Type B pancreatic cell (in vitro differentiated cells): Measurements from ENCODE around the gene COL5A1. TPM values are rescaled to one million over a fixed set of nuclear protein-coding genes. Genes with fewer than 3 reads are reported as not detected.

Experiments
- DNase-seq: peaks from one replicate; pipeline ENCODE4 v3.0.0; 2021; ENCODE audit warnings: mixed read lengths; ENCODE audit not compliant: unreplicated experiment; ENCODE audit errors: extremely low spot score
- H3K27ac Mint-ChIP-seq: 2 replicates; pipeline ENCODE4 v1.8.0; 2021; ENCODE audit warnings: mild to moderate bottlenecking, mixed read lengths
- H3K27me3 Mint-ChIP-seq: 2 replicates; pipeline ENCODE4 v1.8.0; 2021; ENCODE audit warnings: mixed read lengths
- H3K36me3 Mint-ChIP-seq: 2 replicates; pipeline ENCODE4 v1.8.0; 2021; ENCODE audit warnings: mixed read lengths
- H3K4me1 Mint-ChIP-seq: one replicate; pipeline ENCODE4 v1.8.0; 2021; ENCODE audit warnings: mixed read lengths; ENCODE audit not compliant: unreplicated experiment
- H3K4me3 Mint-ChIP-seq: 2 replicates; pipeline ENCODE4 v1.8.0; 2021; ENCODE audit warnings: mild to moderate bottlenecking, mixed read lengths
- H3K9me3 Mint-ChIP-seq: 2 replicates; pipeline ENCODE4 v1.8.0; 2021; ENCODE audit warnings: mixed read lengths
- total RNA-seq: library from RNA; stranded (reverse); gene quantifications from 2 replicates; pipeline ENCODE4 v1.2.1, GENCODE V29; 2021; ENCODE audit warnings: low replicate concordance
- TF ChIP-seq, protein P1 (sequence below): fragments of 200-600 bp; sonication (generic); conservative IDR thresholded peaks from 2 replicates; pipeline ENCODE4 v1.5.0; 2021; ENCODE audit warnings: antibody characterized with exemption, mild to moderate bottlenecking

The COL5A1 gene
- total RNA-seq, 1 donor from 2014 or later: 112 TPM

DNA sequence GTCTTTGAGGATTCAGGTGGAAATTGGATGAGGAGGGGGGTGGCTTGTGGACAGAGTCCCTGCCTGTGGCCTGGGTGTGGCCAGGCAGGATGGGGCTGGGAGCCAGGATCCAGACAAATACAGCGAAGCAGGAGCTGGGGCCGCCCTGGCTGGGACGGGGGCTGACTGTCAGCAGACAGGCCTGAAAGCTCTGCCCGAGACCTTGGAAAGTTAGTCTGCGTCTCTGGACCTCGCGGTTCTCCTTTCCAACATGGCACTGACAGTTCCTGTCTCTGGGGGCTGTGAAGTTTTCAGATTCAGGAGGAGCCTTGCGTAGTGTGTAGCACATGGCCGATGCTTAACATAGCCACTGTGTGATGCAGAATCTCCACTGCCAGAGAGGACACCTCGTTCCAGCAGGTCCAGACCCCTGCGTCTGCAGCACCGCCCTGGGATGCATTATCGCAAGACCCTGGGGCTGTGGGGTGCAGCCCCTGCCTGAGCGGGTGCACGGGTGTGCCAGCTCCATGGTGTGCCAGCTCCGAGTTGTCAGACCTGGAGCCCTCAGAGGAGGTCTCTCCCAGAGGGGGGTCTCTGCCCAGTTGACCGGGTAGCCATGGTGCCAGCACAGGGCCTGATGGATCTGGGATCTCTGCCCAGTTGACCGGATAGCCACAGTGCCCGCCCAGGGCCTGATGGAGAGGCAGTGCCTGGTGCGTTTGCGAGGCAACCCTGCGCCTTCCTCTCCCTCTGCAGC, 89.3 kb downstream of the COL5A1 start:
- TF ChIP-seq, protein P1, sequence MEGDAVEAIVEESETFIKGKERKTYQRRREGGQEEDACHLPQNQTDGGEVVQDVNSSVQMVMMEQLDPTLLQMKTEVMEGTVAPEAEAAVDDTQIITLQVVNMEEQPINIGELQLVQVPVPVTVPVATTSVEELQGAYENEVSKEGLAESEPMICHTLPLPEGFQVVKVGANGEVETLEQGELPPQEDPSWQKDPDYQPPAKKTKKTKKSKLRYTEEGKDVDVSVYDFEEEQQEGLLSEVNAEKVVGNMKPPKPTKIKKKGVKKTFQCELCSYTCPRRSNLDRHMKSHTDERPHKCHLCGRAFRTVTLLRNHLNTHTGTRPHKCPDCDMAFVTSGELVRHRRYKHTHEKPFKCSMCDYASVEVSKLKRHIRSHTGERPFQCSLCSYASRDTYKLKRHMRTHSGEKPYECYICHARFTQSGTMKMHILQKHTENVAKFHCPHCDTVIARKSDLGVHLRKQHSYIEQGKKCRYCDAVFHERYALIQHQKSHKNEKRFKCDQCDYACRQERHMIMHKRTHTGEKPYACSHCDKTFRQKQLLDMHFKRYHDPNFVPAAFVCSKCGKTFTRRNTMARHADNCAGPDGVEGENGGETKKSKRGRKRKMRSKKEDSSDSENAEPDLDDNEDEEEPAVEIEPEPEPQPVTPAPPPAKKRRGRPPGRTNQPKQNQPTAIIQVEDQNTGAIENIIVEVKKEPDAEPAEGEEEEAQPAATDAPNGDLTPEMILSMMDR: no peak
- no peak overlapping the region for H3K4me3 Mint-ChIP-seq
- H3K9me3 Mint-ChIP-seq: no peaks in the 10 kb centered on the region
- no peaks in the 10 kb centered on the region for H3K27me3 Mint-ChIP-seq
- peaks cover 4% of the 10 kb centered on the region for H3K36me3 Mint-ChIP-seq
- H3K4me1 Mint-ChIP-seq: peaks cover 7% of the 10 kb centered on the region
- no peak overlapping the region for H3K27ac Mint-ChIP-seq
- DNase-seq: no peak

DNA sequence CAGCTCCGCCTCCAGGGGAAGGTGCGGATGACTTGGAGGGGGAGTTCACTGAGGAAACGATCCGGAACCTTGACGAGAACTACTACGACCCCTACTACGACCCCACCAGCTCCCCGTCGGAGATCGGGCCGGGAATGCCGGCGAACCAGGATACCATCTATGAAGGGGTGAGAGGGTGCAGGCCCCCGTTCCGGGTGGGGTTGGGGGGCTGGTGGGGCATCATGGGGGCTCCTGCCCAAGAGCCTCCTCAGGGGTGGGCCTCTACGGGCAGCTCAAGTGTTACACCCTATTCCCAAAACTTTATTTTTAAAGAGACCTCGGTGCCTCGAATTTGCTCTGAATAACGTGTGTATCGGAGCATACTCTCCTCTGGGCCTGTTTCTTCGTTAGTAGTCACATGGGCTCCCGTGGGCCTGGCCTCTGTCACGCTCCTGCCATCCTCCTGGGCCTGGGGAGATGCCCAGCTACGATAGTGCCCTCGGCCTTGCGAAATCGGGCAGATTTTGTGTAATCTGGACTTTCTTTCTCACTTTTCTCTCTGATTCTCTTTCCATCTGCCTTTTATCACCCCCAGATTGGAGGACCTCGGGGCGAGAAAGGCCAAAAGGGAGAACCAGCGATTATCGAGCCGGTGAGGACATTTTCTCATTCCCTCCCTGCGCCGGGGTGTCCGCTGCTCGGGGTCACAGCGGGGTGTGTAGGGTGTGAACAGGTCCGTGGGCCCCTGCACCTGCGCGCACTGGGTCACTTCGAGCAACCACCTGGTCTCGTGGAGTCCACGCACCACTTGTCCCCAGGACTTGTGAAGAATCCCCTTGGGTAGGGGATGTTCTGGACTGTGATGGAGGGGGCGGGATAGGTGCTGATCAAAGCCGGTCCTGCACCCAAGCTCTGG, 90.1 kb downstream of the COL5A1 start:
- H3K9me3 Mint-ChIP-seq: no peaks in the 10 kb centered on the region
- H3K4me1 Mint-ChIP-seq: peaks cover 7% of the 10 kb centered on the region
- peaks cover 4% of the 10 kb centered on the region for H3K36me3 Mint-ChIP-seq
- H3K27ac Mint-ChIP-seq: no peak overlapping the region
- no peak overlapping the region for H3K4me3 Mint-ChIP-seq
- DNase-seq: no peak
- TF ChIP-seq, protein P1: no peak
- no peaks in the 10 kb centered on the region for H3K27me3 Mint-ChIP-seq

DNA sequence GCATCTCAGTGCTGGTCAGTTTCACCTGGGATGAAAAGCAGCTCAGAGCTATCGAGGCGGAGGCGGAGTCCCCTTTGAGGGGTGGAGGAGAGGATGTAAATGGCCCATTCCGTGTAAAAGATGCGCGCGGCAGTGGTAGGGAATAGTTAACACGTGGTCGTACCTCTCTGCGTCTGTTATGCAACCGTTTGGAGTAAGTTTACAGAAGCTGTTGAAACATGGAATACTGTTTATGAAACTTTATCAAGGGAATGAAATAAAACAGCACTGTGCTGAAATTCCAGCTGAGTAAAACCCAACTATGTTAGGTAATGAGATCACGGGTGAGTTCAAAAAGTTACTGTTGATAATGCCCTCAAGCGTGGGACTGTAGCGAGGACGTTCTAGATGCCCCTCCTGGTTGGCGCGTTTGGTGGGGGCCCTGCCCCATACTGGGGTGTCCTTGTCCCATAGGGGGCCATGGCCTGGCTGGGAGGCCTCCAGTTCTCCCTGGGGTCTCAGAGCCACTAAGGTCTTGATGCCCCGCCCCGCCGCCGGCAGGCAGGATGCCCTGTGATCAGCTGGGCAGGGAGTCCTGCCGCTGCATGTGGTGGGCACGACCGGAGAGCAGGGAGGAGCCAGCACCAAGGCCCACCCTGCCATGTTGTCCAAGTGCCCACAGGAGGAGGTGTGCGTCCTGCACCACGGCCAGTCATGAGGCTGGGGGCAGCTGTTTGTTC, 90.9 kb downstream of the COL5A1 start:
- H3K27ac Mint-ChIP-seq: no peak overlapping the region
- no peak overlapping the region for H3K4me3 Mint-ChIP-seq
- H3K4me1 Mint-ChIP-seq: peaks cover 7% of the 10 kb centered on the region
- H3K36me3 Mint-ChIP-seq: peaks cover 4% of the 10 kb centered on the region
- no peaks in the 10 kb centered on the region for H3K9me3 Mint-ChIP-seq
- TF ChIP-seq, protein P1: no peak
- no peak for DNase-seq
- H3K27me3 Mint-ChIP-seq: no peaks in the 10 kb centered on the region

DNA sequence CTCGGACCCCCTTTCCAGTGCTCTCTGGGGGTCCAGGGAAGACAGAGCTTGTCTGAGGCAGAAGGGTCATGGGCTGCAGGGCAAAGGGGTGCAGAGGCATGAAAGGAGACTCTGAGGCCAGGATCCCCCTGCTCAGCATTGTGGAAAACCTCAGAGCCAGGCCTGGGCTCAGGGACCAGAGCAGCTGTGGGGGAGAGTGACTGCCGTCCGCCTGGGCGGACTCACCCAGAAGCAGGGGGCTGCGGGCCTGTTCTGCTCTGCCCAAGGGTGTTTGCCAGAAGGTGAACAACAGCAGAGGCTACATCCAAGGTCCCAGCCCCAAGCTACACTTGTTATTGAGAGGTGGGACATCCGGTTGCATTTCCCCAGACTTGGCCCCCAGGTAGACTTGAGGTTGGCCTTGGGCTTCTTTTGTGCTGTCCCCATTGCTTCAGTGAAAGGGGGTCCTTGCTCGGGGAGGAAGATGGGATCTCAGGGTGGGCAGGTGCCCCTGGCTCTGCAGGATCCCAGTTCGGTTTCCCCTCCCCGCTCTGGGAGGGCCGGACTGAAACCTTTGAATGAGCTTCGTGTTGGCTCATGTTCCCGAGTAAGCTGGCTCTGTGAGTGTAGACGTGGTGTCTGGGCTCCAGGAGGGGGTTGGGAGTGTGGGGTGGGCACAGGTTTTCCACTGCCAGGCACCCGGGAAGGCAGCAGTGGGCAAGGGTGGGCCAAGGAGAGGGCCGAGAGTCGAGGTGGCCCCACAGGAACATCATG, 92.1 kb downstream of the COL5A1 start:
- no peak for DNase-seq
- no peaks in the 10 kb centered on the region for H3K27me3 Mint-ChIP-seq
- H3K36me3 Mint-ChIP-seq: peaks cover 4% of the 10 kb centered on the region
- TF ChIP-seq, protein P1: no peak
- no peak overlapping the region for H3K4me3 Mint-ChIP-seq
- peaks cover 7% of the 10 kb centered on the region for H3K4me1 Mint-ChIP-seq
- no peak overlapping the region for H3K27ac Mint-ChIP-seq
- H3K9me3 Mint-ChIP-seq: no peaks in the 10 kb centered on the region

DNA sequence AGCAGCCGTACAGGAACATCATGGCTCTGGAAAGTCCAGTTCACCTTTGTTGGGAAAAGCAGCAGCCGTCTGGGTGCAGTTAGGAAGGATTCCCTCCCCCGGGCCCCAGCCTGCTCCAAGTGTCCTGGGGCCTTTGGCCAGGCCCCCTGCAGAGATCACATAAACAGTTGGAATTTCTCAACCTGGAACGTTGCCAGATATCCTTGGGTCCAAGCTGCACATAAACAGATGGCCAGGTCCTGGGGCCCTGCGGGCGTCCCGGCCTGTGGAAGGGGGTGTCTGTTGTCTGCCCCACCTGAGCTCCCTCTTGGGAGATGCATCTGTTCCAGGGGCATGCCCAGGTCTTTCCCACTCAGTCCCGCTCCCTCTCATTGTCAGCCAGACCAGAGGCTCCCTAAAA, 92.7 kb downstream of the COL5A1 start:
- TF ChIP-seq, protein P1: no peak
- no peak overlapping the region for H3K4me3 Mint-ChIP-seq
- H3K27ac Mint-ChIP-seq: no peak overlapping the region
- H3K27me3 Mint-ChIP-seq: peaks cover 3% of the 10 kb centered on the region
- peaks cover 4% of the 10 kb centered on the region for H3K36me3 Mint-ChIP-seq
- no peak for DNase-seq
- H3K4me1 Mint-ChIP-seq: peaks cover 10% of the 10 kb centered on the region
- H3K9me3 Mint-ChIP-seq: no peaks in the 10 kb centered on the region
